ENCODE data around the gene PPIA.
"Not testable (repeated sequence)": the region's sequence is repeated elsewhere in the genome, so short reads cannot be mapped to it uniquely, and the experiment has no call there.

PPIA gene

DNA sequence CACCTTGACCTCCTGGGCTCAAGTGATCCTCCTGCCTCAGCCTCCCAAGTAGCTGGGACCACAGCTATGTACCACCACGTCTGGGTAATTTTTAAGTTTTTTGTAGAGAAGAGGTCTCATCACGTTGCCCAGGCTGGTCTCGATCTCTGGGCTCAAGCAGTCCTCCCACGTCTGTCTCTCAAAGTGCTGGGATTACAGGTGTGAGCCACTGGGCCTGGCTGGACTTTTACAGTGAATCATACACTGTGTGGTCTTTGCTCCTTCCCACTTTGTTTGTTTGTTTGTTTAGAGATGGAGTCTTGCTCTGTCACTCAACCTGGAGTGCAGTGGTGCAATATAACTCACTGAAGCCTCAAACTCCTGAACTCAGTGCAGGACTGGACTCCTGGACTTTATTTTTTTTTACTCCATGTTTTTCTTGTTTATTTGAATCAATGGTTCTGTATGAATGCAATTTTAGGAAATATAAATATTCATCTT, 12.5 kb downstream of the PPIA start:
- no peak for DNase-seq (ENCODE audit: low spot score)
- H3K4me3 Mint-ChIP-seq = no peak overlapping the region
- H3K9me3 Mint-ChIP-seq = no peaks in the 10 kb centered on the region
- H3K4me1 Mint-ChIP-seq (ENCODE audit: low read depth) = peaks cover 4% of the 10 kb centered on the region
- H3K36me3 Mint-ChIP-seq (ENCODE audit: low read depth) = peaks cover 2% of the 10 kb centered on the region
- no peak overlapping the region for H3K27ac Mint-ChIP-seq
- no peaks in the 10 kb centered on the region for H3K27me3 Mint-ChIP-seq (ENCODE audit: low read depth)

DNA sequence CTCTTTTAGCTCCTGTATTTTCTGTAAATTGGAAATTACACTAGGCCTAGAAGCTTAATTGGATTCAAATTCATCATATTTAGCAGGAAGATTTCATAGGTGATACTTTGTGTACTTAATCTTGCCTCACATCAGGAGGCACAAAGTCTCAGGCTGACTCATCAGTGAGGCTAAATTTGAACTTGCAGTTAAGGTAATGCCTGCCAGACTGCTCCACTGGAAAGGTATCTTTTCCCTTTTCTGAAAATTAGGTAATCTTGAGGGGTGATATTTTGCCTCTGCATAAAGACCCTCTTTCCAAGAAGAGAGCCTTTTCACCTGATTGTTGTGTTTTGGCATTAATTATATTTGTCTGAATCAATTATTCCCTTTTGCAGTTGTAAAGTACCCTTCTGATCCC, 14.6 kb downstream of the PPIA start:
- no peak for DNase-seq (ENCODE audit: low spot score)
- Mint-ChIP-seq H3K9me3 (no peaks in the 10 kb centered on the region), H3K27ac (no peak overlapping the region), H3K4me3 (no peak overlapping the region), H3K36me3 (ENCODE audit: low read depth) (no peaks in the 10 kb centered on the region), H3K4me1 (ENCODE audit: low read depth) (peaks cover 4% of the 10 kb centered on the region), H3K27me3 (ENCODE audit: low read depth) (no peaks in the 10 kb centered on the region)

DNA sequence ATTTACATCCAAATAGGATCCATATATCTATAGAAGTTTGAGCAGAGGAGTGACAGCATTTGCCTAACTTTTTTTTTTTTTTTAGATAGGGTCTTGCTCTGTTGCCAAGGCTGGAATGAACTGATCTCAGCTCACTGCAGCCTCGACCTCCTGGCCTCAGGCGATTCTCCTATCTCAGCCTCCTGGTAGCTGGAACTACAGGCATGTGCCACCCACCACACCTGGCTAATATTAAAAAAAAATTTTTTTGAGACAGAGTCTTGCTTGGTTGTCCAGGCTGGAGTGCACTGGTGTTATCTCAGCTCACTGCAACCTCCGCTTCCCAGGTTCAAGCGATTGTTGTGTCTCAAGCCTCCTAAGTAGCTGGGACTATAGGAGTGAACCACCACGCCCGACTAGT, 15.1 kb downstream of the PPIA start:
- no peak overlapping the region for H3K4me3 Mint-ChIP-seq
- no peak overlapping the region for H3K27ac Mint-ChIP-seq
- no peaks in the 10 kb centered on the region for H3K9me3 Mint-ChIP-seq
- no peaks in the 10 kb centered on the region for H3K27me3 Mint-ChIP-seq (ENCODE audit: low read depth)
- no peak for DNase-seq (ENCODE audit: low spot score)
- peaks cover 4% of the 10 kb centered on the region for H3K4me1 Mint-ChIP-seq (ENCODE audit: low read depth)
- no peaks in the 10 kb centered on the region for H3K36me3 Mint-ChIP-seq (ENCODE audit: low read depth)

DNA sequence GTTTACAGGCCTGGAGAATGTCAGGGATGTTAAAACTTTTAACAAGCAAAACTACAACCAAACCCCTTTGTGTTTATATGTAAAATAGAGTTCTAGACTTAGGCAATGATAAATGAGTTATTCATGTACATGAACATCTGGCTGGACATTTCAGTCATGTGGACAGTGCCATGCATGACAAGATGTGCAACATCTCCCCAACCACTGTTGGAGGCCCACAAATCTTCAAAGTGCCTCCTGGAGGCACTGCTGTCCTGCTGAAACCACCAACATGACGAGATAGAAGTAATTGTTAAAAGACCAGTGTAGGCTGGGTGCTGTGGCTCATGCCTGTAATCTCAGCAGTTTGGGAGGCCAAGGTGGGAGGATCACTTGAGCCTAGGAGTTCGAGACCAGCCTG, 18.4 kb downstream of the PPIA start:
- DNase-seq (ENCODE audit: low spot score) = no peak
- no peaks in the 10 kb centered on the region for H3K9me3 Mint-ChIP-seq
- H3K36me3 Mint-ChIP-seq (ENCODE audit: low read depth) = no peaks in the 10 kb centered on the region
- no peaks in the 10 kb centered on the region for H3K27me3 Mint-ChIP-seq (ENCODE audit: low read depth)
- H3K27ac Mint-ChIP-seq = no peak overlapping the region
- H3K4me3 Mint-ChIP-seq = no peak overlapping the region
- H3K4me1 Mint-ChIP-seq (ENCODE audit: low read depth) = peaks cover 4% of the 10 kb centered on the region

DNA sequence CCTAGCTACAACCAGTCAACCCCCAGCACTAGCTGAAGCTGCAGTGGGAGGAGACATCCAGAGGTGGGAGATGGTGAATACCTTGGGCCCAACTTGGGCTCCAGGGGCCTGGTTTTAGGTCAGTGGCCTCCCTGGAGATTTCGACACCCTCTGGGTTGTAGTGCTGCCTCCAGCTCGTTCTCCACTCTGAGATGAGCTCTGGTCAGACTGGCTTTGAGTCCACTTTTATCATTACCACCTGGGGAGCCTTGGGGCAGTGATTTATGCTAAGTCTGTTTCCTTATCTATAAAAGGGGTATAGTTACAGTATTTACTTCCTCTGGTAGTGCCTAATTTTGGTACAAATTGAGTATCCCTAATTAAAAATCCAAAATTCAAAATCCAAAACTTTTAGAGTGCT, 22.8 kb downstream of the PPIA start:
- Mint-ChIP-seq H3K27me3 (ENCODE audit: low read depth) (no peaks in the 10 kb centered on the region), H3K4me1 (ENCODE audit: low read depth) (peaks cover 3% of the 10 kb centered on the region), H3K36me3 (ENCODE audit: low read depth) (peaks cover 5% of the 10 kb centered on the region), H3K9me3 (no peaks in the 10 kb centered on the region), H3K4me3 (no peak overlapping the region), H3K27ac (no peak overlapping the region)
- no peak for DNase-seq (ENCODE audit: low spot score)

DNA sequence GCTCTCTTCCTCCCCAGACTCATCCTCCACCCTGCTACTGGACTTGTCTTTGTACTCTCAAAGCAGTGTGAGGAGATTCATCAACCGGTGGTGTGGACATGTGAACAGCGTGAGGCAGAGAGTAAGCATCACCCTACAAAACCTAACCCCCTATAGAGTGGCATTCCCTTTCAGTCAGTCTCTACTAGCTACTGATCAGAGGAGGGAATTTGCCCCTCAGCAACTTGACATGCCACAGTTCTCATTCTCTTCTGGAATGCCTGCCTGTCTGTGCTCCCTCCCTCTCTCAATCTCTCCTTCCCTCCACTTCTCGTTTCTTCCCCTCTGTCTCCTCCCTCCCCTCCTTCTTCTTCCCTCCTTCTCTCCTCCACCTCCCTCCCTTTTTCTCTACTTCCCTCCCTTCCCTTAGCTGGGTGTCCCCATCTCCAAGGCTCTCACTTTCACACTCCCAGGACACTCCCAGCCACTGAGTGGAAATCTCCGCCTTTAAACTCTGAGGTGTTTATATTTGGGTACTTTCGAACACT, 26.8 kb downstream of the PPIA start:
- Mint-ChIP-seq H3K27ac (peak overlapping the region; percentile 37), H3K4me3 (no peak overlapping the region), H3K4me1 (ENCODE audit: low read depth) (peaks cover 7% of the 10 kb centered on the region), H3K9me3 (no peaks in the 10 kb centered on the region), H3K36me3 (ENCODE audit: low read depth) (peaks cover 22% of the 10 kb centered on the region), H3K27me3 (ENCODE audit: low read depth) (no peaks in the 10 kb centered on the region)
- DNase-seq (ENCODE audit: low spot score) = no peak

DNA sequence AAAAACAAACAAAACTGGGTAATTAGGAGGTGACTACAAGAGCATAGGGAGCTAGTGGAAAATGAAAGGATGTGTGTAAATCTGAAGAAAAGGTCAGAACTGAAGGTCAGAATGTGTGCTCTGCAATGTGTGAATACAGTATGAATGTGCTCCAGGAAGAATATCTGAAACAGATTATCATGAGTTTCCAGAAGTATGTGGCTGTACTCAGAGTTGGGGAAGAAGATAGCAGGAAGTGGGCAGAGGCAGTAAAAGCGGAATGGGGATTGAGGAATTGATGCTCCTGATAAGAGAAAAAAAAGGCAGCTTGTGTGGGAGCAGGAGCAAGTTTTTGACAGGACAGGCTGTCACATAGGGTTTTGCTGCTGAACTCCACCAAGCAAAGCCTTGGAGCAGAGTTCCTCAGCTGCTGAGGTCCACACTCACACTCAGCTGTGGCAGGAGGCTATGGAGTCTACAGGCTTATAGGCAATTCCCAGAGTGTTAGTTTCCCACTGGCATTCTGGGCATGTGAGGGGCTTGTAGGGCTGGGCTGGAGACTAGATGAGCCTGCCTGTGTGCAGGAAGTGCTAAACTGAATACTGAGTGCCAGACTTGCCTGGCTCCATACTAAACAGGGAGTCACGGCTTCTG, 28.5 kb downstream of the PPIA start:
- Mint-ChIP-seq H3K4me3 (no peak overlapping the region), H3K9me3 (no peaks in the 10 kb centered on the region), H3K36me3 (ENCODE audit: low read depth) (peaks cover 37% of the 10 kb centered on the region), H3K4me1 (ENCODE audit: low read depth) (peaks cover 8% of the 10 kb centered on the region), H3K27me3 (ENCODE audit: low read depth) (no peaks in the 10 kb centered on the region), H3K27ac (peak overlapping the region; percentile 41)
- no peak for DNase-seq (ENCODE audit: low spot score)

DNA sequence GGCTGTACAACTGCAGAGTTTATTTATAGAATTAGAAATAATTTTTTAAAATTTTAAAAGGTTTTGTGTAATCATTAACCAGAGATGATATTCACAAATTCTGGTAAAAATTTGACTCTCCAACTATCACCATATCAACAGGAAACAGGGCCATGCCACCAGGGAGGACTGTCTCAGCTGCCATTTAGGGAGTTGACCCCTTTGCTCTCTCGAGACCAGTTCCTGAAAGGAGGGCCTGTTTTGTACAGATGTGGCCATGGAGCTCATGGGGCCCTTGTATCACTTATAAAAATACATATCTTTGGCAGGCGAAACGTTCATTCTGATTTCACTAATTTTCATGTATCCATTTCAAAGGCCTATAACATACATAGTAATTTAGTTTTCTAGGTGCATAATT, 31.1 kb downstream of the PPIA start:
- DNase-seq (ENCODE audit: low spot score) = no peak
- no peaks in the 10 kb centered on the region for H3K9me3 Mint-ChIP-seq
- no peak overlapping the region for H3K4me3 Mint-ChIP-seq
- H3K4me1 Mint-ChIP-seq (ENCODE audit: low read depth) = peaks cover 8% of the 10 kb centered on the region
- H3K27ac Mint-ChIP-seq = no peak overlapping the region
- H3K27me3 Mint-ChIP-seq (ENCODE audit: low read depth) = no peaks in the 10 kb centered on the region
- H3K36me3 Mint-ChIP-seq (ENCODE audit: low read depth) = peaks cover 52% of the 10 kb centered on the region

DNA sequence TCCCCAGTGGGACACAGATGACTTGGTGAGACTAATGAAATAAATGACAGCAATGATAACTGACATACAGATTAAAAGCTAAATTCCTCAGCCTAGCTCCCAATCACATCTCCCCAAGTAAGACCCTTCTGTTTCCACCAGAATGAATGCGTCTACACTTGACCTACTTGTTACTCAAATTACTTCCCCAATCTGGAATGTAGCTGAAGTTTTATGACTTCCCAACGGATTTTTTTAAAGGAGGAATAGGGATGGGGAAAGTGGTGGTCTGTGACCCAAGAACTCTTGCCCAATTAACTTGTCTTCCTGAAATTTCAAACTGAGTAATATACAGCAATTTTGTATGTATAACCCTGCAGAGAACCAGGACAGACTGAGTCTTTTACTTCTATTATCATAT, 42.3 kb downstream of the PPIA start:
- Mint-ChIP-seq H3K4me3 (no peak overlapping the region), H3K4me1 (ENCODE audit: low read depth) (peaks cover 13% of the 10 kb centered on the region)

DNA sequence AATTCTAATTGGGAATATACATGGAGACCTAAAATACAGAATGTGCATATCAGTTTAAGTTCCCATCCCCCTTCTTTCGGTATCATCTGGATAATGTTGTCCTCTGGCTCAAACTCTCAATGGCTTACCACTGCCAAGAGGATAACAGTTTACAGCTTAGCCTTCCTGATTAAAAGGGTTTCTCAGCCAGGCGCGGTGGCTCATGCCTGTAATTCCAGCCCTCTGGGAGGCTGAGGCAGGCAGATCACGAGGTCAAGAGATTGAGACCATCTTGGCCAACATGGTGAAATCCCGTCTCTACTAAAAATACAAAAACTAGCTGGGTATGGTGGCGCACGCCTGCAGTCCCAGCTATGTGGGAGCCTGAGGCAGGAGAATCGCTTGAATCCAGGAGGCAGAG, 46.2 kb downstream of the PPIA start:
- H3K36me3 Mint-ChIP-seq (ENCODE audit: low read depth) = peaks cover 59% of the 10 kb centered on the region
- not testable (repeated sequence) for H3K27me3 Mint-ChIP-seq (ENCODE audit: low read depth); H3K27ac Mint-ChIP-seq

More for the DNA sequence above, 42.3 kb downstream of the PPIA start:
- Mint-ChIP-seq H3K36me3 (ENCODE audit: low read depth) (peaks cover 57% of the 10 kb centered on the region), H3K27ac (no peak overlapping the region), H3K9me3 (no peaks in the 10 kb centered on the region), H3K27me3 (ENCODE audit: low read depth) (no peaks in the 10 kb centered on the region)
- no peak for DNase-seq (ENCODE audit: low spot score)

DNA sequence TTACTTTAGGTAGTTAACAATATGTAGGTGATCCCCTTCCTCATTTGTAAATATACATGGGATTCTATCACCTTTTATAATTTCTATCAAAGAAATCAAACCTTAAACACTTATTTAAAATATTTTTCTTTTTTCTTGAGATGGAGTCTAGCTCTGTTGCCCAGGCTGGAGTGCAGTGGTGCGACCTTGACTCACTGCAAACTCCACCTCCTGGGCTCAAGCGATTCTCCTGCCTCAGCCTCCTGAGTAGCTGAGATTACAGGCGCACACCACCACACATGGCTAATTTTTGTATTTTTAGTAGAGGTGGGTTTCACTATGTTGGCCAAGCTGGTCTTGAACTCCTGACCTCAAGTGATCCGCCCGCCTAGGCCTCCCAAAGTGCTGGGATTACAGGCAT, 47.0 kb downstream of the PPIA start:
- H3K36me3 Mint-ChIP-seq (ENCODE audit: low read depth) = peaks cover 58% of the 10 kb centered on the region

More for the DNA sequence above, 46.2 kb downstream of the PPIA start:
- peaks cover 41% of the 10 kb centered on the region for H3K4me1 Mint-ChIP-seq (ENCODE audit: low read depth)
- not testable (repeated sequence) for H3K4me3 Mint-ChIP-seq; H3K9me3 Mint-ChIP-seq; DNase-seq (ENCODE audit: low spot score)

DNA sequence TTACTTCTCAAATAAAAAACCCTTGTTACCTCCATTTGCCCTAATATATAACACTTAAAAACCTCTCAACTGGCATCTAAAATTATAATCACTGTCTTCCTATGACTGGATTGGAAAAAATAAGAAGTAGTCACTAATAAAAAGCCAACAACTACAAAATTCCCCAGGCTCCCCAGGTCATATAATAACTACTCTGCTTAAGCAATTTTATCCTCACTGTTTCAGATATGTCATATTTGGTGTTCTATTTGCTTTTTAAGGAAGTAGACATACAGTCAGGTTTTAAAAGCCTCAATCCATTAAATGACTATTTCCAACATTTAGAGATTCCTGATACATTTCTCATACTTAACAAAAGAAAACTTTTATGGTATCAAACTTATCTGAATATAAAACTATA, 49.0 kb downstream of the PPIA start:
- DNase-seq (ENCODE audit: low spot score) = no peak
- Mint-ChIP-seq H3K4me3 (peak overlapping the region; percentile 96), H3K4me1 (ENCODE audit: low read depth) (peaks cover 51% of the 10 kb centered on the region), H3K36me3 (ENCODE audit: low read depth) (peaks cover 47% of the 10 kb centered on the region), H3K27me3 (ENCODE audit: low read depth) (no peaks in the 10 kb centered on the region), H3K27ac (no peak overlapping the region), H3K9me3 (no peaks in the 10 kb centered on the region)

More for the DNA sequence above, 47.0 kb downstream of the PPIA start:
- H3K27me3 Mint-ChIP-seq (ENCODE audit: low read depth); DNase-seq (ENCODE audit: low spot score); H3K4me3 Mint-ChIP-seq; H3K27ac Mint-ChIP-seq; H3K9me3 Mint-ChIP-seq: not testable (repeated sequence)
- peaks cover 41% of the 10 kb centered on the region for H3K4me1 Mint-ChIP-seq (ENCODE audit: low read depth)

DNA sequence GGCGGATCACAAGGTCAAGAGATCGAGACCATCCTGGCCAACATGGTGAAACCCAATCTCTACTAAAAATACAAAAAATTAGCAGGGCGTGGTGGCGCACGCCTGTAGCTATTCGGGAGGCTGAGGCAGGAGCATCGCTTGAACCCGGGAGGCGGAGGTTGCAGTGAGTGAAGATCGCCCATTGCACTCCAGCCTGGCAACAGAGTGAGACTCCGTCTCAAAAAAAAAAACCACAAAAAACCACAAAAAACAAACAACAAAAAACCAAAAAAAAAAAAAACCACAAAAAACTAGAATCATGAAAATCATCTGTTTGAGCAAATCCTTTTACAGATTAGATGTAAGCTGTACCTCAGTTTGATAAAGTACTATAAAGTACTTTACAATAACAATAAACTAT, 49.9 kb downstream of the PPIA start:
- Mint-ChIP-seq H3K4me1 (ENCODE audit: low read depth) (peaks cover 51% of the 10 kb centered on the region), H3K36me3 (ENCODE audit: low read depth) (peaks cover 38% of the 10 kb centered on the region), H3K4me3 (peak overlapping the region; percentile 96), H3K27ac (peak overlapping the region; percentile 99)
- not testable (repeated sequence) for DNase-seq (ENCODE audit: low spot score); H3K27me3 Mint-ChIP-seq (ENCODE audit: low read depth); H3K9me3 Mint-ChIP-seq

DNA sequence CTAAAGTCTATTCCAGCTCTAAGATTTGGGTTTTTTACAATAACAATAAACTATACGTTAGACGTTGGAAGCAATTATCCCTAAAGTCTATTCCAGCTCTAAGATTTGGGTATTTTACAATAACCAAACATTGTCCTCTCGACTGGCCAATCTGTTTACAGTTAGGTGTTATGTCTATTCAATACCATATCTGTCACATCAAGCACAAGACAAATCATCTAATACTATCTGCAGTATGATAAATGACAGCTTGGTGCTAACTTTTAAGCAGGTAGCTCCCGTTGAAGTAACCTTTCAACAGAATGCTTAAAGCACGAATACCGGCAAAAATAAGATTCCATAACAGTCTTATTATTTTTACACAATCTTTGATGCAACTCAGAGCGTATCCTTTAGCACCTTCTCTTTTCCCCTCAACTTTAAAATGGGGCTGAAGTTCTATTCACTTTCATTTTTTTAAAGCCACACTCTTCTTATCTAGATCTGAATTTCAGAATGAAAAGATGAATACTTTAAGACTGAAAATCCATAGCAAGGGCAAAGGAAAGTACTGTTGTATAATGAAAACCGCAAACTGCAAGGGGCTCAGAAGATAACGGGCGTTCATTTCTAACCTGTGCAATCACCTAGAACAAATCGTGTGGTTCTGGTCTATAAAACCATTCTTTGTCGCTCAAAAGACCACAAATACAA, 50.5 kb downstream of the PPIA start:
- Mint-ChIP-seq H3K4me3 (peak overlapping the region; percentile 96), H3K9me3 (no peaks in the 10 kb centered on the region), H3K27me3 (ENCODE audit: low read depth) (no peaks in the 10 kb centered on the region)

More for the DNA sequence above, 50.5 kb downstream of the PPIA start:
- Mint-ChIP-seq H3K36me3 (ENCODE audit: low read depth) (peaks cover 32% of the 10 kb centered on the region), H3K4me1 (ENCODE audit: low read depth) (peaks cover 48% of the 10 kb centered on the region), H3K27ac (peak overlapping the region; percentile 99)
- no peak for DNase-seq (ENCODE audit: low spot score)
